ENCODE measurements around the gene MIS18BP1. TPM values are rescaled to one million over a fixed set of nuclear protein-coding genes. Genes with fewer than 3 reads are reported as not detected.
"Not testable (repeated sequence)": the region's sequence is repeated elsewhere in the genome, so short reads cannot be mapped to it uniquely, and the experiment has no call there.

The MIS18BP1 gene
- total RNA-seq, result 66.4 and 66.6 TPM in 2 replicates

DNA sequence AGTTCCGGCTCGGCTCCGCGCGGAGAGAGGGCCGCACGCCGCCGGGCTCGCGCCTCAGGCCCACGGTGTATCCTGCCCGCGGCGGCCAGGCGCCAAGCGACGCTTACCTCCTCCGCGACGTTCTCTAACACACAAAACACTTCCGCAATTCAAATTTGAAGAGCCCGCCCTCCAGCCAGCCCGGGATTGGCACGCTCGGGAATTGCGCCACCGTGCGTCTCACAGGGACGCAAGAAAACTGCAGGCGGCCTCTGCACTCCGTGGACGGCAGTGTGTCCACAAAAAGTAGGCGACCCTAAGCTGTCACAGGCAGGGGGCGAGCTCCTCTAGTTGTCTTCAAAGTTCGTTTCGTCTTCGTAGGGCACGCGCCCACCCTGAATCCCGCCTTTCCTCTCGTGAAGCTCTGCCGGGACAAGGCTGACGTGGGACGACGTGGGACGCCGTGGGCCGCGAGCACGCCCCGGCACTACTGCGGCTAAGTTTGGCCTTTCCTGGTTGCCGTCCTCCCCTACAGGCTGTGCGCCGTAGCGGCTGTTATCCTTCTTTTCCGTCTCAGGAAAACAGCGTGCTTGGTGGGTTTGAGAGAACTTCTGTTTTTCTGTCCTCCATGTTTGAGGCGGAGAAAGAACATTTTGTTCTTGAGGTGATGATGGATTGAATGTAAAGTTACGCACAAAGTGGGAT, at the start of gene MIS18BP1:
TSS of gene MIS18BP1 (minus strand) at position 133 of the 684 bp plus-strand sequence. CDS start 5,916 bp downstream, outside the sequence.
- Mint-ChIP-seq H3K27ac (peak within 1 kb of the TSS; percentile 98), H3K4me3 (peak within 1 kb of the TSS; percentile 94), H3K9me3 (peaks cover 15% of the 10 kb centered on the region), H3K36me3 (ENCODE audit: low read depth) (peaks cover 3% of the 10 kb centered on the region), H3K27me3 (ENCODE audit: insufficient read depth) (peaks cover 3% of the 10 kb centered on the region), H3K4me1 (ENCODE audit: low read depth) (peaks cover 16% of the 10 kb centered on the region)
- intact Hi-C loops (cut with micrococcal nuclease), result loop anchor here (1.0 to 5.0 kb wide), 8 partner anchors 10 to 356 kb away; partner anchors contain the start of genes FKBP3, PRPF39 and TOGARAM1
- DNase-seq (ENCODE audit: low spot score), result peak; percentile 93

DNA sequence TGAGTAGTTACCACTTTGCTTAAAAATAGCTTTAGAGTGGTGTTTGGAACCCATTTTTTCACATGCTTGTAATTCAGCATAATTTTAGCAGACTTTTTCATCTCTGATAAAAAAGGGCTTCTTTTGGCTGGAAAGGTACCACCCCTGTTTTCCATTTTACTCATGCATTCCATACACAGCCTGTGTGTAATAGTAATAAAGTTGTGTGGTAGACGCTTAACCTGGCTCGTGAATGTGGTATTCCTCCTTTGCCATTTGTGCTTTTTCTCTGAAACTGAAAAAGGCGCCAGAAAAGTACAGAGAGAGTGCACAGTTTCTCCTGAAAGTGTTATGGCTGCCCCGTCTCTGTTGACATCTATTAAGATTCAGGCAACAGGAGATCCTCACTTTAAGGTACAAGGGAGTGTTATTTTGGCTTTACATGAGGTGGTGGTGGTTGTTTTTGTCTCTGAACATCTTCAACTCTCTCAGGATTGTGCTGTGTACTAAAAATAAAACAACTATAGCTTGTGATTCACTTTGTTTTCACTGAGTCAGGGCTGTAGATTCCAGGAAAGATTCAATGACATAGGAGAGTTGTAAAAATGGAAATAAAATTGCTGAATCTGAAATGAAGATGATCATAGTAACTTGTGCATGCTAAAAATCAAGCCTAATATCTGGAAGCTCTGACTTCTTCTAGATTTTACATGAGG, 45.6 kb upstream of the MIS18BP1 start:
- Mint-ChIP-seq H3K27me3 (ENCODE audit: insufficient read depth) (no peaks in the 10 kb centered on the region), H3K4me3 (no peak overlapping the region), H3K4me1 (ENCODE audit: low read depth) (no peaks in the 10 kb centered on the region), H3K9me3 (peaks cover 3% of the 10 kb centered on the region), H3K27ac (peak overlapping the region; percentile 24), H3K36me3 (ENCODE audit: low read depth) (no peaks in the 10 kb centered on the region)
- intact Hi-C loops (cut with micrococcal nuclease), result no loop called here
- DNase-seq (ENCODE audit: low spot score), result no peak

DNA sequence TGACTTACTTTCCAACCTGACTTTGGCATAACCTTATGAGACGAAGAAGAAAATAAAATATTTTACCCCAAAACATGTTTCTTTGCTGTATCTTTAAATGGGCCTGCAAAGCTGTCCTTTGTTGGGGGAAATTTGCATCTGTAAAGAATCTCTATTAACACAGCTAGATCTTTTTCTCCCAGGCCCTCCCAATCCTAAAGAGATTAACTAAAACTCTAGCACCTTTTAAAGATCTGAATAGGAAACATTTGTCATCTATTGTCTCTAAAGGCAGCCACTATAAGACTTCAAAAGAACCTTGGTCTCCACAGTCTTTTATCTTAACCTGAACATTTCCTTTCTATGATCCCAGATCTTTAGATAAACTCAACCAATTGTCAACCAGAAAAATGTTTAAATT, 41.8 kb upstream of the MIS18BP1 start:
- H3K27me3 Mint-ChIP-seq (ENCODE audit: insufficient read depth), result not testable (repeated sequence)

DNA sequence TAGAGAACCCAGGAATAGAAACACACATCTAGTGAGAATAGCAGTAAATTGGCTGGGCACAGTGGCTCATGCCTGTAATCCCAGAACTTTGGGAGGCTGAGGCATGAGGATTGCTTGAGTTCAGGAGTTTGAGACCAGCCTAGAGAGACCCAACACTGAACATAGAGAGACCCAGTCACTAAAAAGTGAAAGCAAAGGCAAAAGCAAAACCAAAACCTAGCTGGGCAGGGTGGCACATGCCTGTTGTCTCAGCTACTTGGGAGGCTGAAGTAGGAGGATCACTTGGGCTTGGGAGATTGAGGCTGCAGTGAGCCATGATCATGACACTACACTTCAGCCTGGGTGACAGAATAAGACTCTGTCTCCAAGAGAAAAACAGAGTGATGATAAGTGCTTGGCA, 37.5 kb upstream of the MIS18BP1 start:
- H3K4me1 Mint-ChIP-seq (ENCODE audit: low read depth), result peaks cover 5% of the 10 kb centered on the region
- no peaks in the 10 kb centered on the region for H3K36me3 Mint-ChIP-seq (ENCODE audit: low read depth)
- H3K9me3 Mint-ChIP-seq, result peaks cover 3% of the 10 kb centered on the region
- H3K27ac Mint-ChIP-seq, result no peak overlapping the region
- H3K27me3 Mint-ChIP-seq (ENCODE audit: insufficient read depth), result no peaks in the 10 kb centered on the region
- DNase-seq (ENCODE audit: low spot score), result no peak
- intact Hi-C loops (cut with micrococcal nuclease), result no loop called here
- H3K4me3 Mint-ChIP-seq, result no peak overlapping the region

More for the DNA sequence above, 41.8 kb upstream of the MIS18BP1 start:
- DNase-seq (ENCODE audit: low spot score); H3K4me1 Mint-ChIP-seq (ENCODE audit: low read depth); H3K27ac Mint-ChIP-seq; H3K36me3 Mint-ChIP-seq (ENCODE audit: low read depth); intact Hi-C loops (cut with micrococcal nuclease); H3K4me3 Mint-ChIP-seq; H3K9me3 Mint-ChIP-seq: not testable (repeated sequence)

DNA sequence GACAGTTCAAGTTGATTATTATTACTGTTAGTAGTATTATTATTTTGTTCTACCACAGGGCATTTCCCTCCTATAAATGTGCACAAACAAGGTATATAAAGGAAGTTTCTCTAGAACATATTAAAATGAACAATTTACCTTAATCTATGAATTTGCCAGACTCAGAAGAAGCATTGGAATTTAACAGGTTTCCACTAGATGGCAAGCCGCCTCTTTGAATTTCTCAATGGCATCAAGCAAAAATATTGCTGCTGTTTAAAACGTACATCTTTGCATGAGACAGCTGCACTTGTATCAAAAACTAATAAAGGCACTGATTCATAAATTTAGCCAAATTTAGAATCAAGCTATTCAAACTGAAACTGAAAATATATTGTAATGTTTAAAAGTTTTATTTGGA, 34.6 kb upstream of the MIS18BP1 start:
- Mint-ChIP-seq H3K4me1 (ENCODE audit: low read depth) (peaks cover 5% of the 10 kb centered on the region), H3K27me3 (ENCODE audit: insufficient read depth) (no peaks in the 10 kb centered on the region), H3K4me3 (no peak overlapping the region), H3K36me3 (ENCODE audit: low read depth) (no peaks in the 10 kb centered on the region), H3K9me3 (peaks cover 3% of the 10 kb centered on the region), H3K27ac (no peak overlapping the region)
- intact Hi-C loops (cut with micrococcal nuclease), result no loop called here
- DNase-seq (ENCODE audit: low spot score), result no peak

DNA sequence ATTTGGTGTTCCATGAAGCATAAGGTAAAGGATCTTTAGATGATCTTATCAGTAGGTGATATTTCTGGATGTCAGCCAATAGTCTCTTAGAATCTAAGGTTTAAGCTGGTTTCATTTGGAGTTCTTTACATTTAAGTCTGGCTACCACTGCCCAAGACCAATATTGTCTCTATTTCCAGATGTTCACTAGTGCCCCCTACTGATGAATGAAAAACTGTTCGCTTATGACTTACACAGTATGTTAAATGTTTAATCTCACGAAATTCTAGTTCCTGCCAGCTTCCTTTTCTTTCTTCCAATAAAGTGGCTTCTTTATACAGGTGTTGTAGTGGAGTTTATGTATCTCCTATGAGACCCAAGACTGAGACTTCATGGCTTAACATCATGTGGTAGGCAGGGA, 31.8 kb upstream of the MIS18BP1 start:
- Mint-ChIP-seq H3K27me3 (ENCODE audit: insufficient read depth) (no peaks in the 10 kb centered on the region), H3K36me3 (ENCODE audit: low read depth) (no peaks in the 10 kb centered on the region), H3K4me3 (no peak overlapping the region), H3K9me3 (peaks cover 15% of the 10 kb centered on the region), H3K4me1 (ENCODE audit: low read depth) (no peaks in the 10 kb centered on the region), H3K27ac (no peak overlapping the region)
- no peak for DNase-seq (ENCODE audit: low spot score)
- intact Hi-C loops (cut with micrococcal nuclease), result no loop called here

DNA sequence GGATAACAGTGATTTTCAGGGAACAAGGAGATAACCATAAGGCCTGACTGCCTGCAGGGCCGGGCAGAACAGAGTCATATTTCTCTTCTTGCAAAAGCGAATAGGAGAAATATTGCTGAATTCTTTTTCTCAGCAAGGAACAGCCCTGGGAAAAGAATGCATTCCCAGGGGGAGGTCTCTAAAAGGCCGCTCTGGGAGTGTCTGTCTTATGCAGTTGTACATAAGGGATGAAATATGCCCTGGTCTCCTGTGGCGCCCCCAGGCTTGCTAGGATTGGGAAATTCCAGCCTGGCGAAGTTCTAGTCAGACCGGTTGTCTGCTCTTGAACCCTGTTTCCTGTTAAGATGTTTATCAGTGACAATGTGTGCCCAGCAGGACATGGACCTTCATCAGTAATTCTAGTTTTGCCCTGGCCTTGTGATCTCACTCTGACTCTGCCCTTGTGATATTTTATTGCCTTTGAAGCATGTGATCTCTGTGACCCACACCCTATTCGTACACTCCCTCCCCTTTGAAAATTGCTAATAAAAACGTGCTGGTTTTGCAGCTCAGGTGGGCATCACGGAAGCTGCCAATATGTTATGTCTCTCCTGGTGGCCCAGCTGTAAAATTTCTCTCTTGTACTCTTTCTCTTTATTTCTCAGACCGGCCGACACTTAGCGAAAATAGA, 28.9 kb upstream of the MIS18BP1 start:
- not testable (repeated sequence) for H3K36me3 Mint-ChIP-seq (ENCODE audit: low read depth); DNase-seq (ENCODE audit: low spot score)

DNA sequence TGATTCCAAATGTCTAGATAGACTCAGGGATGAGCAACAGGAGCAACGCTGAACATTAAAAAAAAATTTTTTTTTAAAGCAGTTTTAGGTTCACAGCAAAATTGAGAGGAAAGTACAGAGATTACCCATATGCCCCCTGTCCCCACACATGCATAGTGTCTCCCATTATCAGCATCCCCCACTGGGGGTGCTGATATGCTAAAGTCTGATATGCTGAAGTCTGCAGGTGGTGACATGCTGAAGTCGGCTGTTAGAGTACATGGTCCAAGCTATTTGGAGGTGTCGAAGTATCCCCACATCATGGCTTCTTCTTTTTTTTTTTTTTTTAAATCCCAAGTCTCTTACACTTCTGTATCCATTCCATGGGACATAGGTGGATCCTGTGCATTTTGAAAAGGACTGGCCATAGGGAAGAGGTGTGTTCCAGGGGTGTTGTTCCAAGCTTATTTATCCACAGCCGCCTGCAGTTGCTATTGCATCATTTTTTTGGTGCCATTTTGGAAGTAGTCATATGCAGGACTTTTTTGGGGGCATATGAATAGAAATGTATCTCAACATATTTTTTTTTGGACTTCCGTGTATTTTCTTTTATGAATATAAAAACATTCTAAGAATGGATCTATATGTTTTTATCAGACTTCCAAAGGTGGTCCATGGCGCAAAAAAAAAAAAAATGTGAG, 19.0 kb upstream of the MIS18BP1 start:
- intact Hi-C loops (cut with micrococcal nuclease), result no loop called here
- DNase-seq (ENCODE audit: low spot score), result no peak
- Mint-ChIP-seq H3K4me3 (no peak overlapping the region), H3K36me3 (ENCODE audit: low read depth) (no peaks in the 10 kb centered on the region), H3K27ac (no peak overlapping the region), H3K9me3 (no peaks in the 10 kb centered on the region), H3K4me1 (ENCODE audit: low read depth) (peaks cover 5% of the 10 kb centered on the region), H3K27me3 (ENCODE audit: insufficient read depth) (peaks cover 4% of the 10 kb centered on the region)

More for the DNA sequence above, 28.9 kb upstream of the MIS18BP1 start:
- peaks cover 15% of the 10 kb centered on the region for H3K9me3 Mint-ChIP-seq
- H3K4me3 Mint-ChIP-seq; H3K27ac Mint-ChIP-seq; H3K27me3 Mint-ChIP-seq (ENCODE audit: insufficient read depth); intact Hi-C loops (cut with micrococcal nuclease); H3K4me1 Mint-ChIP-seq (ENCODE audit: low read depth): not testable (repeated sequence)

DNA sequence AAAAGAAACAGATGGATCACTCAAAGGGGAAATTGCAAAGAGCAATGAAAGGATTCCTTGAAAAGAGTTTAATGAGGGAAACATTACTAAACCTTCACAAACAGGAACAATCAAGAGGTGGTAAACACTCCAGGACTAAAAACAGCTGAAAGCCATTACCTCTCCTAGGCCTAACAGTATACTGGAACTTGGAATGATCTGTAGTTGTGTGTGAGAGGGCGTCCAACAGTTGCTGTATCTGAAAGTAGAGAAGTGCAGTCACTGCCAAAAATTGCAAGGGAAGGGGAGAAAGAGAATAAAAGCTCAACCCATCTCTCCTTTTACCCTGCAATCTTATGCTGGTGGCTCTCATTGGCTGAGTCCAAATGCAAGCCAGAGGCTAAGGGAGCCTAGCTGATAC, 17.0 kb upstream of the MIS18BP1 start:
- peaks cover 5% of the 10 kb centered on the region for H3K4me1 Mint-ChIP-seq (ENCODE audit: low read depth)
- intact Hi-C loops (cut with micrococcal nuclease), result no loop called here
- no peak overlapping the region for H3K4me3 Mint-ChIP-seq
- H3K9me3 Mint-ChIP-seq, result no peaks in the 10 kb centered on the region
- H3K27me3 Mint-ChIP-seq (ENCODE audit: insufficient read depth), result peaks cover 2% of the 10 kb centered on the region
- H3K27ac Mint-ChIP-seq, result no peak overlapping the region
- H3K36me3 Mint-ChIP-seq (ENCODE audit: low read depth), result no peaks in the 10 kb centered on the region
- no peak for DNase-seq (ENCODE audit: low spot score)

DNA sequence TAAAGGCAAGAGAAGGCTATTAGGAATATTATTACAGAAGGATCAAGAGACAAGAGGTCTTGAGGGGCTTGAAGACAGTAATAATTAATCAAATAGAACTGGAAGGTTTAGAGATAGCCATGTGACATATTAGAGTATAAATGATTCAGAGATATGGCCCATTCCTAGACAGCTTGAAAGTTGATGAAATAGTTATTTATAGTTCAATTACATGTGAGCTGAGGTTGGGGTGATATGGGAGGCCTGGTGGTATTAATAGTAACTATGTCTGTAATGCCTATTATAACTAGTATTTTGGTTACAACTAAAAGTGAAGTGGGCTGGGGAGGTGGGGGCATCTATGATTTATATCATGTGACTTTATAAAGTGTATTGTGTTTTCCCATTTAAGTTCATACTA, 14.1 kb upstream of the MIS18BP1 start:
- Mint-ChIP-seq H3K9me3 (no peaks in the 10 kb centered on the region), H3K36me3 (ENCODE audit: low read depth) (no peaks in the 10 kb centered on the region), H3K4me3 (no peak overlapping the region), H3K27ac (no peak overlapping the region), H3K4me1 (ENCODE audit: low read depth) (peaks cover 5% of the 10 kb centered on the region), H3K27me3 (ENCODE audit: insufficient read depth) (peaks cover 7% of the 10 kb centered on the region)
- intact Hi-C loops (cut with micrococcal nuclease), result loop anchor here (5.0 kb wide), 2 partner anchors 370 to 420 kb away; a partner anchor contains a TSS
- no peak for DNase-seq (ENCODE audit: low spot score)

DNA sequence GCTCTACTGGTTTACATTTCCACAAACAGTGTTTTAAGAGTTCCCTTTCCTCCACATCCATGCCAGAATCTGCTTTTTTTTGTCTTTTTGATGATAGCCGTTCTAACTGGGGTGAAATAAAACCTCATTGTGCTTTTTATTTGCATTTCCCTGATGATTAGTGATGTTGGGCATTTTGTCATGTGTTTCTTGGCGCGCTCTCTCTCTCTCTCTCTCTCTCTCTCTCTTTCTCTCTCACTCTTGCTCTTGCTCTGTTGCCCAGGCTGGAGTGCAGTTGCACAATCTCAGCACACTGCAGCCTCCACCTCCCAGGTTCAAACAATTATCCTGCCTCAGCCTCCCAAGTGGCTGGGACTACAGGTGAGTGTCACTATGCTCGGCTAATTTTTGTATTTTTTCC, 9.6 kb upstream of the MIS18BP1 start:
- Mint-ChIP-seq H3K9me3 (peaks cover 36% of the 10 kb centered on the region), H3K27ac (no peak overlapping the region), H3K4me1 (ENCODE audit: low read depth) (no peaks in the 10 kb centered on the region), H3K36me3 (ENCODE audit: low read depth) (peaks cover 3% of the 10 kb centered on the region), H3K27me3 (ENCODE audit: insufficient read depth) (peaks cover 9% of the 10 kb centered on the region), H3K4me3 (no peak overlapping the region)
- intact Hi-C loops (cut with micrococcal nuclease), result no loop called here
- DNase-seq (ENCODE audit: low spot score), result no peak

DNA sequence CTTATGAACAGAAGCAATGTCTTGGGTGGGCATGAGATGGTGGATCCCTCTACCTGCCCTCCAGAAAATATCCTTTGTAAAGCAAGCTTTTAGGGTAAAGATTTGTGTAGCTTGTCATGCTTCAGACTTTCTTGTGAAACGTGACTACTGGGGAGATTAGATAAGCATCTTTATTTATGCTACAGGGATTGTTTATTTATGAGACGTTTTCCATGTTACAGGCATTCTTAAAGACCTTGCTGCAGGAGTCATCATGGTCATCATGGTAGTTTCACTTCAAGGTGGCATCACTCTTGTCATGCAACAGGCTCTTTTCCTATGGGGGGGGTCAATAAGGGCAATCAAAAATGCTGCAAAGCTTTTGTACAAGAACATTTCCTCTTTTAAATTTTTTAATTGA, 8.2 kb upstream of the MIS18BP1 start:
- H3K4me1 Mint-ChIP-seq (ENCODE audit: low read depth), result no peaks in the 10 kb centered on the region
- H3K27me3 Mint-ChIP-seq (ENCODE audit: insufficient read depth), result peaks cover 11% of the 10 kb centered on the region
- H3K27ac Mint-ChIP-seq, result no peak overlapping the region

More for the DNA sequence above, 8.2 kb upstream of the MIS18BP1 start:
- intact Hi-C loops (cut with micrococcal nuclease), result no loop called here
- Mint-ChIP-seq H3K4me3 (no peak overlapping the region), H3K36me3 (ENCODE audit: low read depth) (peaks cover 3% of the 10 kb centered on the region), H3K9me3 (peaks cover 44% of the 10 kb centered on the region)
- no peak for DNase-seq (ENCODE audit: low spot score)
